H1 (cell line): ENCODE results near the gene HOXB3. TPM values are rescaled to one million over a fixed set of nuclear protein-coding genes. Genes with fewer than 3 reads are reported as not detected.

ENCODE experiments used
- CTCF ChIA-PET: fragments of 300-600 bp; sonication (Branson Sonifier 250); formaldehyde crosslinking; loops from one replicate; lab custom pipeline; 2021; ENCODE audit not compliant: partially characterized antibody; lab: Charles Lee
- POLR2A ChIA-PET: fragments of 300-600 bp; sonication (Branson Sonifier 250); formaldehyde crosslinking; loops from one replicate; lab custom pipeline; 2021; ENCODE audit warnings: inconsistent platforms; ENCODE audit not compliant: partially characterized antibody; lab: Charles Lee
- DNase-seq, 2 experiments: peaks; one replicate each; pipeline versions ENCODE4 v3.0.0 to v3.0.0-alpha.2; 2010 to 2022; ENCODE audit warnings: low spot score in 2 of 2, low read depth in 1 of 2, mixed read lengths in 1 of 2
- FAIRE-seq: peaks from 2 replicates; lab custom pipeline; 2011; peaks lifted over from hg19 to GRCh38; lab: Jason Lieb, UNC
- H2AFZ ChIP-seq: 2 replicates; pipeline ENCODE4 v1.8.1; 2012; ENCODE audit warnings: low read length, inconsistent platforms
- H2AK5ac ChIP-seq: 2 replicates; pipeline ENCODE4 v1.6.1; 2013; ENCODE audit warnings: low read depth, low read length
- H2BK120ac ChIP-seq: replicated peaks from 2 replicates; pipeline ENCODE3; 2013; ENCODE audit warnings: low read depth, low read length, inconsistent platforms
- H2BK12ac ChIP-seq: 2 replicates; pipeline ENCODE4 v1.6.1; 2013; ENCODE audit warnings: low read depth, low read length
- H2BK15ac ChIP-seq: 2 replicates; pipeline ENCODE4 v1.6.1; 2013; ENCODE audit warnings: low read length
- H2BK20ac ChIP-seq: 2 replicates; pipeline ENCODE4 v1.6.1; 2013; ENCODE audit warnings: low read length
- H2BK5ac ChIP-seq: 2 replicates; pipeline ENCODE4 v1.6.1; 2013; ENCODE audit warnings: low read depth, low read length
- H3K14ac ChIP-seq: 2 replicates; pipeline ENCODE4 v1.6.1; 2013; ENCODE audit warnings: inconsistent platforms; ENCODE audit not compliant: insufficient read length
- H3K18ac ChIP-seq: 2 replicates; pipeline ENCODE4 v1.6.1; 2013; ENCODE audit warnings: low read length; ENCODE audit errors: extremely low read depth
- H3K23ac ChIP-seq: 2 replicates; pipeline ENCODE4 v1.6.1; 2013; ENCODE audit warnings: inconsistent platforms; ENCODE audit not compliant: insufficient read length
- H3K23me2 ChIP-seq: 2 replicates; pipeline ENCODE4 v1.6.1; 2013; ENCODE audit warnings: low read depth, low read length
- H3K27ac ChIP-seq: 2 replicates; pipeline ENCODE4 v1.6.1; 2011; ENCODE audit warnings: low read depth, low read length, inconsistent platforms
- H3K27me3 ChIP-seq, 4 experiments: replicated peaks in 1 of 4; 1 replicate in 1 of 4; 2 replicates in 3 of 4; pipeline versions ENCODE4 v1.6.1 to v1.8.1; 2011 to 2013; ENCODE audit warnings: low read length in 3 of 4, mild to moderate bottlenecking in 3 of 4, inconsistent platforms in 2 of 4, mixed read lengths in 2 of 4, moderate library complexity in 1 of 4; ENCODE audit not compliant: control insufficient read depth in 3 of 4, insufficient read depth in 3 of 4; ENCODE audit errors: extremely low read depth in 1 of 4
- H3K36me3 ChIP-seq, 4 experiments: 2 replicates each; pipeline versions ENCODE4 v1.6.1 to v1.8.1; 2011 to 2013; ENCODE audit warnings: mild to moderate bottlenecking in 4 of 4, low read length in 3 of 4, moderate library complexity in 2 of 4, control low read depth in 1 of 4, inconsistent platforms in 1 of 4; ENCODE audit not compliant: insufficient read depth in 4 of 4, control insufficient read depth in 2 of 4
- H3K4ac ChIP-seq: replicated peaks from 2 replicates; pipeline ENCODE3; 2013; ENCODE audit warnings: low read length, low read depth, mixed read lengths, inconsistent platforms; ENCODE audit not compliant: insufficient read length
- H3K4me1 ChIP-seq, 4 experiments: replicated peaks in 1 of 4; 1 replicate in 1 of 4; 2 replicates in 3 of 4; pipeline versions ENCODE4 v1.6.1 to v1.8.1; 2011 to 2013; ENCODE audit warnings: low read length in 3 of 4, inconsistent platforms in 2 of 4, mixed read lengths in 1 of 4; ENCODE audit not compliant: insufficient read depth in 4 of 4, control insufficient read depth in 3 of 4
- H3K4me2 ChIP-seq, 2 experiments: 2 replicates each; pipeline versions ENCODE4 v1.6.1 to v1.8.1; 2011 to 2013; ENCODE audit warnings: low read depth in 2 of 2, low read length in 2 of 2, control low read depth in 1 of 2, inconsistent platforms in 1 of 2, mild to moderate bottlenecking in 1 of 2; ENCODE audit not compliant: insufficient read depth in 1 of 2
- H3K4me3 ChIP-seq, 4 experiments: fragments of 200-600, 300-600 bp in 1 of 4; sonication (generic), shearing (Covaris generic), sonication (Bioruptor Twin) in 1 of 4; 2 replicates each; pipeline versions ENCODE4 v1.5.1 to v1.8.1; 2011 to 2016; ENCODE audit warnings: low read length in 4 of 4, low read depth in 3 of 4, control low read depth in 2 of 4, inconsistent platforms in 2 of 4, mild to moderate bottlenecking in 2 of 4, mixed read lengths in 1 of 4, moderate library complexity in 1 of 4; ENCODE audit not compliant: insufficient read depth in 2 of 4; ENCODE audit errors: extremely low read depth in 1 of 4
- H3K56ac ChIP-seq: replicated peaks from 2 replicates; pipeline ENCODE3; 2013; ENCODE audit warnings: low read depth, mild to moderate bottlenecking, mixed read lengths, low read length, inconsistent platforms; ENCODE audit not compliant: insufficient read length
- H3K79me1 ChIP-seq: 2 replicates; pipeline ENCODE4 v1.6.1; 2013; ENCODE audit warnings: low read depth, low read length, control low read depth
- H3K79me2 ChIP-seq, 2 experiments: 2 replicates each; pipeline versions ENCODE4 v1.6.1 to v1.8.1; 2012 to 2013; ENCODE audit warnings: low read length in 2 of 2, mild to moderate bottlenecking in 2 of 2, inconsistent platforms in 1 of 2; ENCODE audit not compliant: insufficient read depth in 2 of 2, control insufficient read depth in 1 of 2
- H3K9ac ChIP-seq, 4 experiments: replicated peaks in 1 of 4; 1 replicate in 1 of 4; 2 replicates in 3 of 4; pipeline versions ENCODE4 v1.6.1 to v1.8.1; 2011 to 2013; ENCODE audit warnings: low read depth in 3 of 4, low read length in 3 of 4, control low read depth in 2 of 4, mild to moderate bottlenecking in 2 of 4, moderate library complexity in 2 of 4, inconsistent platforms in 1 of 4; ENCODE audit errors: extremely low read depth in 1 of 4
- H3K9me3 ChIP-seq, 2 experiments: 2 replicates each; pipeline versions ENCODE4 v1.6.1 to v1.8.1; 2012 to 2013; ENCODE audit warnings: mild to moderate bottlenecking in 2 of 2, moderate library complexity in 2 of 2, control low read depth in 1 of 2, inconsistent platforms in 1 of 2, low read depth in 1 of 2, low read length in 1 of 2, mixed read lengths in 1 of 2; ENCODE audit not compliant: insufficient read depth in 2 of 2
- H4K20me1 ChIP-seq, 2 experiments: replicated peaks in 1 of 2; 2 replicates each; pipeline versions ENCODE3 to v1.8.1; 2011 to 2013; ENCODE audit warnings: inconsistent platforms in 2 of 2, low read length in 2 of 2, mild to moderate bottlenecking in 1 of 2; ENCODE audit not compliant: insufficient read depth in 2 of 2, control insufficient read depth in 1 of 2
- H4K5ac ChIP-seq: 2 replicates; pipeline ENCODE4 v1.6.1; 2013; ENCODE audit warnings: low read length, low read depth, mixed read lengths, inconsistent platforms; ENCODE audit not compliant: insufficient read length
- H4K8ac ChIP-seq: 2 replicates; pipeline ENCODE4 v1.8.0; 2013; ENCODE audit warnings: mild to moderate bottlenecking, moderate library complexity, low read length, inconsistent platforms; ENCODE audit not compliant: insufficient read depth; ENCODE audit errors: extremely low read depth
- H4K91ac ChIP-seq: replicated peaks from 2 replicates; pipeline ENCODE3; 2013; ENCODE audit warnings: low read length, mixed read lengths, inconsistent platforms; ENCODE audit not compliant: insufficient read length
- CBX5 ChIP-seq: fragments of 300-800, 300-1000 bp; sonication (generic); IDR thresholded peaks from 2 replicates; pipeline ENCODE4 v1.7.1; 2016; ENCODE audit warnings: antibody characterized with exemption, low read length, low read depth
- CBX8 ChIP-seq: fragments of 300-800, 300-1000 bp; sonication (generic); IDR thresholded peaks from 2 replicates; pipeline ENCODE4 v1.7.1; 2016; ENCODE audit warnings: low read depth, low read length, borderline replicate concordance
- CHD1 ChIP-seq: IDR thresholded peaks from 2 replicates; pipeline ENCODE4 v1.6.1; 2012; ENCODE audit warnings: low read depth, low read length, improper control_type of control experiment
- KDM4A ChIP-seq: IDR thresholded peaks from one replicate; pipeline ENCODE4 v1.7.1; 2012; ENCODE audit warnings: low read depth, mild to moderate bottlenecking, moderate library complexity, low read length, inconsistent platforms; ENCODE audit not compliant: severe bottlenecking
- POLR2AphosphoS5 ChIP-seq: IDR thresholded peaks from 2 replicates; pipeline ENCODE4 v1.6.1; 2011; ENCODE audit warnings: low read depth, low read length
- YY1 ChIP-seq: IDR thresholded peaks from 2 replicates; pipeline ENCODE4 v1.6.1; 2011; ENCODE audit warnings: low read depth, mild to moderate bottlenecking, low read length
- WGBS, 2 experiments: shearing (Covaris generic) in 1 of 2; methylation state at CpG; one replicate each; pipeline versions ENCODE4 v1.1.6 to v1.1.7; 2013 to 2015; ENCODE audit warnings: low lambda C conversion rate in 2 of 2, mixed read lengths in 2 of 2, inconsistent platforms in 1 of 2, low coverage in 1 of 2, missing lambda C conversion rate in 1 of 2; ENCODE audit not compliant: insufficient replicate concordance in 2 of 2, insufficient coverage in 1 of 2, insufficient read length in 1 of 2; ENCODE audit errors: extremely low coverage in 1 of 2, missing lambda C conversion rate in 1 of 2; 5-methylcytosine and 5-hydroxymethylcytosine counted together
- polyA plus RNA-seq, 7 experiments: library from polyadenylated mRNA; depleted of rRNA in 3 of 7; stranded (reverse) in 5 of 7; unstranded in 2 of 7; fragments of >200 nt in 5 of 7; fragments of 200-250 nt in 2 of 7; gene quantifications; 1 replicate in 5 of 7; 2 replicates in 1 of 7; 4 replicates in 1 of 7; pipeline versions ENCODE4 v1.2.1 to v1.2.3, GENCODE V29; 2011 to 2013; ENCODE audit warnings: missing spikeins in 2 of 7, mixed read lengths in 2 of 7
- total RNA-seq: library from RNA; stranded (reverse); fragmentation: NEBNext Ultra II Directional; extraction: Animal tissue kit (Norgen Biotek cat#: 25700); gene quantifications from 2 replicates; pipeline ENCODE4 v1.2.1, GENCODE V29; 2021
- TF ChIP-seq, protein P1 (sequence below): IDR thresholded peaks from 2 replicates; pipeline ENCODE4 v1.6.1; 2012; ENCODE audit warnings: low read length, inconsistent platforms

The HOXB3 gene
- total and polyA plus RNA-seq, 2 of the 8 experiments (the other 6 are each of a cell fraction or from before 2014, with no cell fraction given), result not detected

DNA sequence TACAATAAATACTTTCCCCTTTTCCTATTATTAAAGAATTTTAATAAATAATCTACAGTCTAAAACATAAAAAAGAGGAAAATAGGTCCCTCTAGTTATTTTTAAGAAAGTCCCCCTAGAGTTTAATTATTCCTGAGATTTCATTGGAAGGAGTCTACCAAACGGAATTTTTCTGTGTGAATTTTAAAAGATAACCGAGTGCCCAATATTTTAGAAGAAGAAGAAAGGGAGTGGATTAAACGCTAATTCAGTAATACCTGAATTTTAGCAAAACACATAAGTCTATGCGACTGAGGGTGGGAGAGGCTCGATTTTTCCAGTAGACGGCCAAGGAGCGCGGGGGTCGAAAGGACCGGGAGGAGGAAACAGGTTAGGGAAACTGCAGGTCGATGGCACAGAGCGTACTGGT lies 47.3 kb downstream of the HOXB3 start:
- POLR2A ChIA-PET, result interaction anchor here (0.6 to 1.5 kb wide), 2 partner anchors 19 to 1670 kb away, joined by 3 to 4 read pairs; no protein-coding TSS in a partner anchor
- Histone ChIP-seq H4K8ac (no peak overlapping the region), H3K23ac (no peak overlapping the region), H3K36me3 (peaks cover 0 to 3% (median 0%) of the 10 kb centered on the region in 4 experiments; a peak in 1 of 8 replicates), H3K4me3 (peak overlapping the region in 2 of 4 experiments; percentile 11 to 38; a peak in 4 of 8 replicates), H3K27me3 (peaks cover 78 to 90% (median 88%) of the 10 kb centered on the region in 4 experiments), H3K27ac (no peak overlapping the region), H3K79me2 (no peaks in the 10 kb centered on the region), H2BK120ac (no peak overlapping the region), H3K18ac (no peak overlapping the region), H3K56ac (no peak overlapping the region), H4K5ac (no peak overlapping the region), H3K4ac (no peak overlapping the region), H3K4me2 (peak overlapping the region; percentile 47 to 91), H3K14ac (no peak overlapping the region), H3K79me1 (no peaks in the 10 kb centered on the region), H3K9ac (no peak overlapping the region), H4K20me1 (peaks cover 5 to 10% of the 10 kb centered on the region in 2 experiments), H3K23me2 (no peaks in the 10 kb centered on the region; the same call in 1 of the 2 replicates), H2BK15ac (no peak overlapping the region), H2BK20ac (no peak overlapping the region), H3K4me1 (peaks cover 0 to 18% (median 12%) of the 10 kb centered on the region in 4 experiments; a peak in 6 of 7 replicates), H4K91ac (no peak overlapping the region), H2AFZ (no peak overlapping the region), H3K9me3 (no peaks in the 10 kb centered on the region), H2BK12ac (0 out of 2 replicates have a peak overlapping the region, but pooled peaks have one; percentile 2), H2AK5ac (no peak overlapping the region), H2BK5ac (no peak overlapping the region)
- FAIRE-seq (no peak), DNase-seq (no peak)
- CTCF ChIA-PET, result interaction anchor here (0.9 to 1.6 kb wide), 2 partner anchors 14 to 50 kb away, joined by 3 to 4 read pairs; no protein-coding TSS in a partner anchor
- no peak for TF ChIP-seq KDM4A
- TF ChIP-seq YY1, result no peak
- TF ChIP-seq CBX8, result no peak
- TF ChIP-seq CHD1, result no peak
- no peak for TF ChIP-seq POLR2AphosphoS5
- no peak for TF ChIP-seq CBX5
- TF ChIP-seq, protein P1, sequence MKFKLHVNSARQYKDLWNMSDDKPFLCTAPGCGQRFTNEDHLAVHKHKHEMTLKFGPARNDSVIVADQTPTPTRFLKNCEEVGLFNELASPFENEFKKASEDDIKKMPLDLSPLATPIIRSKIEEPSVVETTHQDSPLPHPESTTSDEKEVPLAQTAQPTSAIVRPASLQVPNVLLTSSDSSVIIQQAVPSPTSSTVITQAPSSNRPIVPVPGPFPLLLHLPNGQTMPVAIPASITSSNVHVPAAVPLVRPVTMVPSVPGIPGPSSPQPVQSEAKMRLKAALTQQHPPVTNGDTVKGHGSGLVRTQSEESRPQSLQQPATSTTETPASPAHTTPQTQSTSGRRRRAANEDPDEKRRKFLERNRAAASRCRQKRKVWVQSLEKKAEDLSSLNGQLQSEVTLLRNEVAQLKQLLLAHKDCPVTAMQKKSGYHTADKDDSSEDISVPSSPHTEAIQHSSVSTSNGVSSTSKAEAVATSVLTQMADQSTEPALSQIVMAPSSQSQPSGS, result no peak
- WGBS, 2 experiments, result 4% methylated on average over 12 of the region's 12 CpGs; no CpG with 5 or more reads in 1 of the 2 experiments
